ENCODE data around the gene MAP2K6.
"Not testable (repeated sequence)": the region's sequence is repeated elsewhere in the genome, so short reads cannot be mapped to it uniquely, and the experiment has no call there.

Gene MAP2K6

GRCh38 chr17:69460963-69461922 lies 46.7 kb downstream of the MAP2K6 start:
- DNase-seq: no peak

- DNase-seq: no peak
These were observed 47.5 kb downstream of the MAP2K6 start for GRCh38 chr17:69461951-69462369.

GRCh38 chr17:69462882-69463281 lies 48.4 kb downstream of the MAP2K6 start:
- DNase-seq: no peak

- DNase-seq: no peak
These were observed 52.0 kb downstream of the MAP2K6 start for GRCh38 chr17:69466451-69466850.

GRCh38 chr17:69466905-69467667 lies 52.6 kb downstream of the MAP2K6 start:
- DNase-seq: no peak

- DNase-seq: no peak
These were observed 53.7 kb downstream of the MAP2K6 start for GRCh38 chr17:69468207-69468606.

- no peak for DNase-seq
These were observed 56.2 kb downstream of the MAP2K6 start for GRCh38 chr17:69470702-69471101.

- DNase-seq: no peak
These were observed 56.9 kb downstream of the MAP2K6 start for GRCh38 chr17:69471406-69471805.

- no peak for DNase-seq
These were observed 59.6 kb downstream of the MAP2K6 start for GRCh38 chr17:69473841-69474831.

GRCh38 chr17:69477204-69477902 lies 62.9 kb downstream of the MAP2K6 start:
- DNase-seq: no peak

GRCh38 chr17:69477903-69478266 lies 63.4 kb downstream of the MAP2K6 start:
- DNase-seq: no peak

- DNase-seq: no peak
These were observed 64.4 kb downstream of the MAP2K6 start for GRCh38 chr17:69478916-69479315.

- not testable (repeated sequence) for DNase-seq
These were observed 65.3 kb downstream of the MAP2K6 start for GRCh38 chr17:69479756-69480155.

GRCh38 chr17:69480245-69480644 lies 65.7 kb downstream of the MAP2K6 start:
- no peak for DNase-seq

GRCh38 chr17:69485251-69485661 lies 70.8 kb downstream of the MAP2K6 start:
- no peak for DNase-seq

GRCh38 chr17:69485901-69486643 lies 71.6 kb downstream of the MAP2K6 start:
- DNase-seq: no peak

- DNase-seq: no peak
These were observed 72.5 kb downstream of the MAP2K6 start for GRCh38 chr17:69486779-69487637.

- DNase-seq: no peak
These were observed 74.8 kb downstream of the MAP2K6 start for GRCh38 chr17:69489313-69489712.

- no peak for DNase-seq
These were observed 78.0 kb downstream of the MAP2K6 start for GRCh38 chr17:69492410-69493071.

- DNase-seq: no peak
These were observed 81.3 kb downstream of the MAP2K6 start for GRCh38 chr17:69495787-69496186.

All from activated CD4-positive, alpha-beta T cell treated with anti-CD3 and anti-CD28 coated beads, Interleukin-2, amount 50 U/mL, for 4 hours (primary cell).